Fibroblast of skin of scalp (primary cell): Measurements from ENCODE around the gene RNF212. TPM values are rescaled to one million over a fixed set of nuclear protein-coding genes. Genes with fewer than 3 reads are reported as not detected.
"Not testable (repeated sequence)": the region's sequence is repeated elsewhere in the genome, so short reads cannot be mapped to it uniquely, and the experiment has no call there.

Experiments used
- DNase-seq: peaks from one replicate; pipeline ENCODE4 v3.0.0-alpha.2; 2013
- polyA plus RNA-seq, 2 experiments: library from polyadenylated mRNA; unstranded; fragments of 120-200 nt; gene quantifications; one replicate each; pipeline ENCODE4 v1.2.1, GENCODE V29; 2013; ENCODE audit not compliant: insufficient read length in 2 of 2

RNF212 gene, protein sequence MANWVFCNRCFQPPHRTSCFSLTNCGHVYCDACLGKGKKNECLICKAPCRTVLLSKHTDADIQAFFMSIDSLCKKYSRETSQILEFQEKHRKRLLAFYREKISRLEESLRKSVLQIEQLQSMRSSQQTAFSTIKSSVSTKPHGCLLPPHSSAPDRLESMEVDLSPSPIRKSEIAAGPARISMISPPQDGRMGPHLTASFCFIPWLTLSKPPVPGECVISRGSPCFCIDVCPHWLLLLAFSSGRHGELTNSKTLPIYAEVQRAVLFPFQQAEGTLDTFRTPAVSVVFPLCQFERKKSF
- polyA plus RNA-seq (2013, experiment 1 of 2; ENCODE audit: insufficient read length): 3.1 TPM
- 2.5 TPM for polyA plus RNA-seq (2013, experiment 2 of 2; ENCODE audit: insufficient read length)

DNA sequence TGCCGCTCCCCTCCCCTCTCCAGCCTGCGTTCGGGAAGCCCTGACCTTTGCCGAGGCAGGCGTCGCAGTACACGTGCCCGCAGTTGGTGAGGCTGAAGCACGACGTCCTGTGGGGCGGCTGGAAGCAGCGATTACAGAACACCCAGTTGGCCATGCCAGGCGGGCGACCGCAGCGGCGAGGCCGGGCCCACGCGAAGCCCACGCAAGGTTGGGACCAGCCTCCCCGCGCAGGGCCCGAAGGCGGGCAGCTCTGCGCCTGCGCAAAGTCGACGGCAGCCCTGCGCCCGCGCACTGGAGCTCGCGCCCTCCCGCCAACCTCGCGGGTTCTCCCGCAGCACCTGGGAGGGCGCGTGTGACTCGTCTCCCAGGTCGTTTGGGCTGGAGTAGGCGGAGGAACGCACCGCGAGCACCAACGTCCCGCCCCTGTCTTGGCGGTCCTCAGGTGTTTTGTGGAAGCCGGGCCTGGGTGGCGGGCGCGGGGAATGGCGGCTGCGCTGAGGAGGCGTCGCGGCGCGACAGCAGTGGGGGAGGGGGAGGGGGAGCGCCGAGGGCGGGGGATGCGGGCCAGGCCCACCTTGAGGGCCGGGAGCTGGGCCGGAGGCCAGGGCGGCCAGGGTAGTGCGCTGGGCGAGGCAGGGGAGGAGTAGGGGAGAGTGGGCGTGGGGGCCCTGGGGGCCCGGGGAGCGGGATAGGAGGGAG lies at the start of gene RNF212:
Gene RNF212 (minus strand): TSS at position 254 of the 699 bp plus-strand sequence. CDS start 100 bp downstream, at position 154.
- peak; percentile 38 for DNase-seq

DNA sequence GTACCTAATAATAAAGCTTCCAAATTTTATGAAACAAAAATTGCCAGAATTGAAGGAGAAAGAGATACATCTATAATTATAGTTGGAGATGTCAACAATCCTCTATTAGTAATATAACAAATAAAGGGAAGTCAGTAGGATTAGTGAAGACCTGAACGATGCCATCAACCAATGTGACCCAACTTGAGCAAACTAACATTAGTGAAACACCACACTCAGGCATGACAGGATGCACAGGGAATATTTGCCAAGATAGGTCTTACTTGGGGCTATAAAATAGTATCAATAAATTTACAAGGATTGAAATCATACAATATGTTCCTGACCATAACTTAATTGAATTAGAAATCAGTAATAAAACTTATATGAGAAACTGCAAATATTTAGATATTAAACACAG lies 47.0 kb upstream of the RNF212 start:
- DNase-seq: no peak

DNA sequence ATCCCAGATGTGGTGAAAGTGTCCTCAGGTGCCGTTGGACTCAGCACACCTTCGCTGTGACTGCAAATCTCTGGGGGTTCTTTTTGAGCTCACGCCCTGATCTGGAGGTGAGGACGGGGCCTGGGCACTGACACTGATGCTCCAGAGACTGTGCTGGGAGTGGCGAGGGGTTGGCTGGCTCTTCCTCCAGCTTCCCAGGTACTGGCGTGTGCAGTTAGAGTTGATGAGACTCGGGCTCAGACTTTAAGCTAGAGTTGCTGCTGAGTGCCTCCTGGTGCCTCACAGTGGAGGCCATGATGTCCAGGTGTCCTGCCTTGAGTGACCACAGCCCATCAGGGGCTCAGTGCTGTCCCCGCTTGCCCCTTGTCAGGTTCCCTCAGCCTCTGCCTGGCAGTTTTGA lies 42.7 kb upstream of the RNF212 start:
- DNase-seq: no peak

DNA sequence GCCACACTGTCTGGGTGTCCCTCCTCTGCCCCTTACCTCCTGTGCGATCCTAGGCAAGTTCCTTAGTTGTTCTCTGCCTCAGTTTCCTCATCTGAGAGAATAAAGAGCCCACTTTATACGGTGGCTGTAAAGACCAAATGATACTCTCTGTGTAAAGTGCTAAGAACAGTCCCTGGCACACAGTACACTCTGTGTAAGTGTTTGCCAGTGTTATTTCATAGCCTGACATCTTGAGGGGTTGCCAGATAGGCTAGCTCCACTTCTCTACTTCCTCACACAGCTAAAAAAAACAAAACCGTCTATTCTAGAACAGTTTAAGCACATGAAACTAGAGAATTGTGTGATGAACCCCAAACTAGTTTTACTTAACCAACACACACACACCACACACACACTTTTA lies 42.0 kb upstream of the RNF212 start:
- no peak for DNase-seq

DNA sequence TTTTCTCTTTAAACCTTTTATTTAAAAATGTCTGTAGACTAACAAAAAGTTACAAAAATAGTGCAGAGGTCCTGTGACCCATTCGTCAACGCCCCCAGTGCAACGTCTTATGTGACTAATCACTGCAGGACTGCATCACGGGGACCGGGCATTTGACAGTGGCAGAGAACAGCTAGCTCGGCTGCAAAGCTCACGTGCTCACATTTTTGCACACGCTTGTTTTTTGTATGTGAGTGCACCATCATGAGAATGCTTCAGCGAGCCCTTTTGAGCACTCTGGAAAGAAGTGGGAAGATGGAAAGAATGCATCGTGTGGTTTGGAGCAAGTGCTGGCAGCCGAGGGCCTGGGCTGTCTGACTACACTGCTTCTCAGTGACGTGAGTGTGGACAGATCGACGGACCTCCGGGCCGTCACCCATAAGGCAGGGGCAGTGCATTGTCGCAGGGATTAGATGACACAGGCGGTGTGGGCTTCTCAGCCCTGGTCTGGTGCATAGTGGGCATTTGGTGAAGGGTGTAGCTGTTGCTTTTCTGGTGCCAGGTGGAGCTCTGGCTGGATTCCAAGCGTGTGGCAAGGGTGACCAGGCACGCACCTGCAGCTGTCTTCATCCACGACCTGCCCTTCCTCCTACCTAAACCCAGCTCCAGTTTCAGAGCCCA lies 41.3 kb upstream of the RNF212 start:
- DNase-seq: no peak

DNA sequence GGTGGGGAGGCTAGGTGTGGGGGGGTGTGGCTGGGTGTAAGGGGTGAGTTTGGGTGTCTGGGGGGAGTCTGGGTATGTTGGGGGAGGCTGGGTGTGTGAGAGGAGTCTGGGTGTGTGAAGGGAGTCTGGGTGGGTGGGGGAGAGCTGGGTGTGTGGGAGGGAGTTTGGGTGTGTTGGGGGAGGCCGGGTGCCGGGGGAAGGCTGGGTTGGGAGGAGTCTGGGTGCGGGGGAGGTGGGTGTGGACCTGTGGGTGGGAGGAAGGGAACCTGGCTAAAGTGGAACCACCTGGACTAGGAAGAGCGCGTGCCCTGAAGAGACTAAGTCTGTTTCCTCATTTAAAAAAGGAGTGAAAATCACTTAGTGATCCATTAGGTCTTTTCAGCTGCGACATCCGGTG lies 40.8 kb upstream of the RNF212 start:
- no peak for DNase-seq

DNA sequence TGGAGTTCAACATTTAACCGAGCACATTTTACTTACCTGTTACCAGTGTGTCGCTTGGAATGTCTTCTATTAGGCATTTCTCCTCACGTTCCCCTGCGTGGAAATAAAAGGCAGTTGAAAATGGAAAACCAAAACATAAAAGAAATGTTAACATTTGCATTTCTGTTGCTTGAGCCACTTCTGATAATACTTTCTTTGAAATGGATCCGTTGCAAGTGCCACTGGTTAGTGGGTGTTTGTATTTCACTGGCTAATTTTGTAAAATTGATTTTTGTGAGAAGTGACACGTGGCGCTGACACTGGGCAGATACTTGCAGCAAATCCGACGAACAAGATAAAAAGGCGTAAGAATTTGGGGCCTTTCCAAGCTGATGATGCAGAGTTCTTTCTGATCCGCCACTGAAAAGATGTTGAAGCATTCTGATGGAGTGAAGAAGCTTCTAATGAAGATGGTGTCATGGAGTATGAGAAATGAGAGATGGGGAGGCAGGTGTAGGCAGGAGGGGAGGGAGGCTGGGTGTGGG lies 40.3 kb upstream of the RNF212 start:
- DNase-seq: no peak

DNA sequence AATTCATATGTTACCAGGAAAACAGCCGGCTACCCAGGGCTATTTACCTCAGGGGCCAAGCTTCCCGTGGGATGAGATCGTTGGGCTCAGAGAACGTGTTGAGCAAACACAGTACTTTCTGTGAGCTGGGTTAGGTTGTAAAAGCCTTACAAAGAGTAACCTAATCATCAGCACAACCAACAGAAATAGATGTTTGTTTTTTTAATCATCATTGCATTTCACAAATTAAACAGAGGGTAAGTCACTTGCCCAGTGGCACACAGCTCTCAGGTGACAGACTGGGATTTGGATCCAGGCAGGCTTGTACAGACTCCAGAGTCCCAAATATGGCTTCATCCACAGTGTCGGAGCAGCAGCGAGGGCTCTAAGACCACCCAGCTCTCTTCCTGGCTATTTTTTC lies 38.9 kb upstream of the RNF212 start:
- no peak for DNase-seq

DNA sequence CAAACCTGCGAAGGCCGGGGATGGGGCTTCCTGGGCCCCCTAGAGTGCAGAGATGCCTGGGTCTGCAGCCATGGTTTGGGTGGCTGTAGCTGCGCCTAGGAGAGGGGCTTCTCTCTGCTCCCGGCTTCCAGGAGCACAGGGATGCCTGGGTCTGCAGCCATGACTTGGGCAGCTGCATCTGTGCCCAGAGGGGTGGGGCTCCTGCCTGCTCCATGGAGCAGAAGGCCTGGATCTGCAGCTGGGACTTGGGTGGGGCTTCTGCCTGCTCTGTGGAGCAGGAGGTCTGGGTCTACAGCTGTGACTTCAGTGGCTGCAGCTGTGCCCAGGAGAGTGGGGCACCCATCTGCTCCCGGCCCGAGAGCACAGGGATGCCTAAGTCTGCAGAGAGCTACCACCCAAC lies 38.2 kb upstream of the RNF212 start:
- DNase-seq: no peak

DNA sequence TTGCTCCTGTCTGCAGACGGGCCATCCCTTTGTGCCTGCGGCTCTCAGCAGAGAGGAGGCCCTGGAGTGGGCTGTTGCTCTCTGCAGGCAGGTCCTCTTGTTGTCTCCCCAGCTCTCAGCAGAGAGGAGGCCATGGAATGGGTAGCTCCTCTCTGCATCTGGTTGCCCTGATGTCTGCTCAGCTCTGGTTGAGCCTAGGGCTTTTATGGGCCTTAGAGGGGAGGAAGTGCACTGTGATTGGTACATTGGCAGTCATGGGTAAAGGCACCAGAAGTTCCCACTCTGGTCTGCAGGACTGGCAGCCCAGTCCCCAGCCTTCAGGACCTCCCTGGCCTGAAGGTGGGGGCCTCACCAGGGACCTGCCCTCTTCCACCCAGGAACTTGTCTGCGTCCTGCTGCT lies 37.5 kb upstream of the RNF212 start:
- no peak for DNase-seq

DNA sequence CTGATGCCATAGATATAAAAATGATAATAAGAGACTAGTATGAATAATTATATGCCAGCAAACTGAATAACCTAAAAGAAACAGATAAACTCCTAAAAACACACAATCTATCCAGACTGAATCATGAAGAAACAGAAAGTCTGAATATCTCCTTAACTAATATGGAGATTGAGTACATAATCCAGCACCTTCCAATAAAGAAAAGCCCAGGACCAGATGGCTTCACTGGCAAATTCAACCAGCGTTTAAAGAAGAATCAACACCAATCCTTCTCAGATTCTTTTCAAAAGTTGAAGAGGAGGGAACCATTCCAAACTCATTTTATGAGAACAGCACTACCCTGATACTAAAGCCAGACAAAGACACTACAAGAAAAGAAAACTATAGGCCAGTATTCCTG lies 26.5 kb upstream of the RNF212 start:
- no peak for DNase-seq

DNA sequence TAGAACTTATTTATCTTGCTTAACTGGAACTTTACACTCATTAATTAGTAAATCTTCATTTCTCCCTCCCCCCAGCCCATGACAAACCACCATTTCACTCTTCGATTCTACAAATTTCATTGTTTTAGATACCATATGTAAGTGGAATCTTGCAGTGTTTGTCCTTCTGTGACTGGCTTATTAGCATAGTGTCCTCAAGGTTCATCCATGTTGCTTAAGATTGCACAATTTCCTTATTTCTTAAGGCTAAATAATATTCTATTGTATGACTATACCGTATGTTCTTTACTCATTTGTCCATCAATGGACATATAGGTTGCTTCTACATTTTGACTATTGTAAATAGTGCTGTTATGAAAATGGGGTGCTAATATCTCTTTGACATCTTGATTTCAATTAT lies 24.5 kb upstream of the RNF212 start:
- DNase-seq: no peak

DNA sequence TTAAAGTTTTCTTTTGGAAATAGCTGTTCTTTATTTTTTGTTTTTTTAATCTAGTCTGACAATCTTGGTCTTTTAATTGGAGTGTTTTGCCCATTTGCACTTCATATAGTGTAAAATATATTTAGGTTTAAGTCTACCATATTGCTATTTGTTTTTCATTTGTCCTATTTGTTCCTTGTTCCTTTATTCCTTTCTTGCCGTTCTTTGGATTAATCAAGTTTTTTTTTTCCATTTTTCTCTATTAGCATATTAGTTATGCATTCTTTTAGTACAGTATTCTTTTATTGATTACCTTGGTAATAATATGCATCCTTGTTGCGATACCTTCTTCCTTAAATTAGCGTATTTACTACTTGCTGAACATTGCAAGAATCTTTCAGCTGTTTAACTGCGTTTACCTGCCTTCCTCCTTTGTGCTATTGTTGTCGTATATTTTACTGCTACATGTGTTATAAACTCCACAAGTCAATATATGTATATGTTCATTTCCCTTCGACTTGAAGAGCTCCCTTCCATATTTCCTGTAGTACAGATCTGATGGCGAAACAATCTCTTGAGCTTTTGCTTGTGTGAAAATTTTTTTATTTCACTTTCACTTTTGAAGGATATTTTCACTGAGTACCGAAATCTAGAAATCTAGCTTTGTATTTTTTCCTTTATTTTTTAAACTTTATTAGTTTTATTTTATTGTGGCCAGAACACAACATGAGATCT lies 23.9 kb upstream of the RNF212 start:
- DNase-seq: no peak

DNA sequence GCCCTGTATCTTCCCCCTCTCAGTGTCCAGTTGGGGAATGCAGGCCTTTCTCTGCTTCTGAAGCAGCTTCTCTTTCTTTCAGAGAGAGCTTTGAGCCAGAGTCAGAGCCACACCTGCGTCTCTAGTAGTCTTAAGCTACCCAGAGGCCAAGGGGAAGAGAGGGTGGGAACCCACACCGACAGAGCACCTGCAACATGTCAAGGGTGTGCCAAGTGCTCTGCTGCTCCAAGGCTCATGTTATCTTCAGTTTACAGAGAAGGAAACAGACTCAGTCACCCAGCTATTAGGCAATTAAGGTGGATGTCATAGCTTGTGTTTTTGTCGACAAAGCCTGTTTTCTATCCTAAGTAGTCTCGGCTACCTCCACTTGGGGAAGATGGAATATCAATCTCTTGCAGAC lies 22.7 kb upstream of the RNF212 start:
- DNase-seq: no peak

DNA sequence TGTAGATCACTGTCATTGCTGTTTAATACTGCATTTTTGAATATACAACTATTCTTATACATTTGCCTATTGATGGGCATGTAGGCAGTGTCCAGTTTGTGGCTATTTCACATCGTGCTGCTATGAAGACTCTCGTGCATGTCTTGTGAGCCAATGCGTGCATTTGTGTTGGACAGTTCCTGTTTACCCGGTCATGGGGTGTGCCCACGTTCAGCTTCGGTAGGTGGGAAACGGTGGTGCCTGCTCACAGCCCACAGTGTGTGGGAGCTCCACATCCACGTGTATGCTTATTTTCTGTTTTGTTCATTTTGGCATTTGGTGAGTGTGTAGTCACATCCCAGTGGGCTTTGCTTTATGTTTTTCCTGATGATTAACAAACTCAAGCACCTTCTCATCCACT lies 19.7 kb upstream of the RNF212 start:
- DNase-seq: no peak

DNA sequence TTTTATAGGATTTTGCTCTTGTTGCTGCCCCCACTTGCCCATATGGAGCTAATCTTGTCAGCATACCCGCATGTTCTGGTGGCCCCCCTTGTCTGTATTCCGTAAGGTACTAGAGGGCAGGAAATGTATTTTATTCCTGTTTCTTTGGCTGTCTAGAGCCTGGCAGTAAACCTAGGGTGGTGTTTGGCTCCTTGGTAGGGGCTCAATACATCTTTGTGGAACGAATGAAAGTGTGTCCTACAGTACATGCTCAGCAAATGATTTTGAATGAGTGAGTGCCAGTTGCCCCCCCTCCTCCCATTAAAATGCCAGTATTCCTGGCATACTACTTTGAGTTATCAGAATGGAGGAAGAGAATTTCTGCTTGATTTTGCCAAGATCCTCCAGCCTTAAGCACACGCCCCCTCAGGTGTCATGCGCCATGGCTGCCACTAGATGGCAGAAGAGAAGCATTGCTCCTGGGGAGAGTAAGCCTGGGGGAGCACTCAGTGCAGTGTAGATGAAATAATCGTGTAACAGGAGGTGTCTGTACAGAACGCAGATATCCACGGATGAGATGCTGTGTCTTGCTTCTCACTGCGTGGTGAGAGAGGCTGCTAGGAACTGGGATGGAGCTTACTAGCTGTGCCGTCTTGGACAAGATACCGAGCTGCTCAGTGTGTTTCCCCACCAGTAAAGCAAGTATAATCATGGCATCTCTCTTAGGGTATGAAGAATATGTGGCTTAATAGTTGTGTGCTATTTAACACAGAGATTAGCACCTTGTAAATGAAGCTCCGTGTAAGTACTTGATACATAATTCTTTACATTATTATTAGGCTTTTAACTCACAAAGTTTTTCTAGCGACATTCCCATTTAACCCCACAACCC lies 17.2 kb upstream of the RNF212 start:
- DNase-seq: peak; percentile 76

DNA sequence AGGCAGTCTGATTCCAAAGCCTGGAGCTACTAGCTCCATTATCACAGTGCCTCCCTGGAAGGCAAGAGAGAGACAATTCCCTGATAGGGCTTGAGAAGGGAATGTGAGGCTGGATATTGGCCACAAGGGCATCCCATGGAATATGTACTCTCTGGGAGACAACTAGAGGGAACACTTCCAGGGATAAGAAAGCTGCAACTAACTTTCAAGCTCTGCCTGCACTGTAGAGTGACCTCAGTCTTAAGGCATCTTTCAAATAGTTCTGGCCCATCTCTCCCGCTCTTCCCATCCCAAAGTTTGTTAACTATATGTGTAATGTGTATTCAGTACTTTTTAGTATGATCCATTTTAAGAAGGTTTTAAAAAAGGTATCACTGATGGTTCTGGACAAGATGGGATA lies 13.1 kb upstream of the RNF212 start:
- DNase-seq: peak; percentile 55

DNA sequence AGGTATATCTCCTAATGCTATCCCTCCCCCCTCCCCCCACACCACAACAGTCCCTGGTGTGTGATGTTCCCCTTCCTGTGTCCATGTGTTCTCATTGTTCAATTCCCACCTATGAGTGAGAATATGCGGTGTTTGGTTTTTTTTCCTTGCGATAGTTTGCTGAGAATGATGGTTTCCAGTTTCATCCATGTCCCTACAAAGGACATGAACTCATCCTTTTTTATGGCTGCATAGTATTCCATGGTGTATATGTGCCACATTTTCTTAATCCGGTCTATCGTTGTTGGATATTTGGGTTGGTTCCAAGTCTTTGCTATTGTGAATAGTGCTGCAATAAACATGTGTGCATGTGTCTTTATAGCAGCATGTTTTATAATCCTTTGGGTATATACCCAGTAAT lies 12.1 kb upstream of the RNF212 start:
- DNase-seq: not testable (repeated sequence)

DNA sequence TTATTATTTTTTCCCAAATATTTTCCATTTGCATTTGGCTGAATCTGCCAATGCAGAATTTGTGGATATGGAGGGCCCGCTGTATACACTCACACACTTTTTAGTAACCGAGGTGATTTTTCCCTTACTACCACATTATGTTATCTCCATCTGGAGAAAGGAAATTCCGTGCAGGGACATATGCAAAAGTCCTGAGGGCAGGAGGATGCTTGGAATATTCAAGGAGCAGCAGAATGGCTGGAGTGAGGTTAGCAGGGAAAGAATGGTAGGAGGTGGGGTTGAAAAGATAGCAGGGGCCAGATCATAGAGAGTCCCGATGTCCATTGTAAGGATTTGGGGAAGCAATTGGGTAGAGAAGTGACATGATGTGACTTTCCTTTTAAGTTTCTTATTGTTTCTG lies 11.5 kb upstream of the RNF212 start:
- DNase-seq: no peak

DNA sequence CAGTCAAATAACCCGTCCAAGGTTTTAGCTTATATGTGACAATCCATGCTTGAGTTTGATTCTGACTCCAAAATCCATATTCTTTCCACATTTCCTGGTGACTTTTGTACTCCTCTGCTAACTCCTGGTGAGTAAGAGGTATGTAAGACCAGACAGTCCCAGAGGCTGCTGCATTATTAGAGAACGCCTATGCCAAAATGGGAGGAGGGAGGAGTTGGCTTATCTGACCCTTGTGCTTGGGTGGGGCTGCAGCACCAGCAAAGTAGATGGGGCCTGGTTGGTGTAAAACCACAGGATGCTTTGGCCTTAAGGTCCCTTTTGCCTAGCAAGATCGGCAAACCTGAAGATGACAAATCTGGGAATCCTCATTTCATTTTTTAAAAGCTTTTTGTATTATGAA lies 9.1 kb upstream of the RNF212 start:
- no peak for DNase-seq

DNA sequence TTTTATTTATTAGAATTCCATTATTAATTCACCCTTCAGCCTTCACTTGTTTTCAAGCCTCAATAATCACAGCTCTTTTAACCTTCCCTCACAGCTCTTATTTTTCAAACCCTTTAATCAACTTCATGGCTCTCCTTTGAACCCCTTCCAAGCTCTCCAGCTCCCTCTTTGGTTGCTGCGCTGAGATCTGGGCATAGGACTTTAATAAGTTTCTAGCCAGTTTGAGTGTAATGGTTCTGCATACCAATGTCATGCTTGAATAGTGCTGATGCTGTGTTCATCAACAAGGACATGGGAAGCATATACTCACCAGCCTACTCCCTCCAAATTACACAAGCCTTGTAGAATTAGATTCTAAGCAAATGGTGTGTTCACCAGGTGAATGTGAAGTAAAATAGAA lies 3.5 kb upstream of the RNF212 start:
- DNase-seq: peak; percentile 18
